A673 (cell line): ENCODE results near the gene PTGER1. TPM values are rescaled to one million over a fixed set of nuclear protein-coding genes. Genes with fewer than 3 reads are reported as not detected.
"Not testable (repeated sequence)": the region's sequence is repeated elsewhere in the genome, so short reads cannot be mapped to it uniquely, and the experiment has no call there.

Source experiments
- BruUV-seq: library from RNA; stranded (reverse); fragments of 400-500 nt; replicated peaks from 2 replicates; lab custom pipeline; 2021; lab: Mats Ljungman, UMichigan
- CTCF ChIA-PET: fragments of 300-600 bp; sonication (Branson Sonifier 250); formaldehyde crosslinking; loops from one replicate; lab custom pipeline; 2022; ENCODE audit warnings: antibody characterized with exemption; lab: Charles Lee
- POLR2A ChIA-PET: fragments of 300-600 bp; sonication (Branson Sonifier 250); formaldehyde crosslinking; loops from one replicate; lab custom pipeline; 2022; ENCODE audit warnings: antibody characterized with exemption; ENCODE audit not compliant: low non-redundant PET; lab: Charles Lee
- DNase-seq: peaks from one replicate; pipeline ENCODE4 v3.0.0-alpha.2; 2015; ENCODE audit warnings: low spot score
- H3K27ac ChIP-seq: fragments of 200-600 bp; sonication (generic); 2 replicates; pipeline ENCODE4 v1.5.1; 2016; ENCODE audit warnings: mixed run types, low read depth, mild to moderate bottlenecking, mixed read lengths, antibody characterized with exemption, low read length; ENCODE audit not compliant: poor library complexity, severe bottlenecking
- H3K27me3 ChIP-seq: fragments of 200-600 bp; sonication (generic); replicated peaks from 2 replicates; pipeline ENCODE4 v1.6.1; 2017; ENCODE audit warnings: mixed run types, low read depth, mild to moderate bottlenecking, mixed read lengths, antibody characterized with exemption, low read length; ENCODE audit not compliant: insufficient read depth, poor library complexity
- H3K36me3 ChIP-seq: fragments of 200-600 bp; sonication (generic); 2 replicates; pipeline ENCODE4 v1.6.1; 2016; ENCODE audit warnings: mixed run types, mild to moderate bottlenecking, mixed read lengths, antibody characterized with exemption, low read length; ENCODE audit not compliant: insufficient read depth, poor library complexity, severe bottlenecking
- H3K4me1 ChIP-seq: fragments of 200-600 bp; sonication (generic); 2 replicates; pipeline ENCODE4 v1.6.1; 2017; ENCODE audit warnings: mixed run types, mild to moderate bottlenecking, mixed read lengths, antibody characterized with exemption, low read length; ENCODE audit not compliant: insufficient read depth, poor library complexity, severe bottlenecking
- H3K4me3 ChIP-seq: fragments of 200-600 bp; sonication (generic); 2 replicates; pipeline ENCODE4 v1.5.1; 2016; ENCODE audit warnings: low read depth, mixed run types, mild to moderate bottlenecking, mixed read lengths, low read length; ENCODE audit not compliant: poor library complexity, severe bottlenecking
- H3K9me3 ChIP-seq: fragments of 200-600 bp; sonication (generic); 2 replicates; pipeline ENCODE4 v1.6.1; 2016; ENCODE audit warnings: mixed run types, low read depth, mild to moderate bottlenecking, mixed read lengths, antibody characterized with exemption, low read length; ENCODE audit not compliant: poor library complexity, severe bottlenecking
- CTCF ChIP-seq: fragments of 300-800, 200-600 bp; sonication (generic); conservative IDR thresholded peaks from 2 replicates; pipeline ENCODE4 v1.5.1; 2017; ENCODE audit warnings: low read depth, mild to moderate bottlenecking, antibody characterized with exemption, low read length, moderate library complexity, mixed read lengths
- EZH2 ChIP-seq: fragments of 200-600 bp; sonication (generic); IDR thresholded peaks from 2 replicates; pipeline ENCODE4 v1.6.1; 2017; ENCODE audit warnings: borderline replicate concordance, low read depth, mild to moderate bottlenecking, mixed read lengths, antibody characterized with exemption, low read length; ENCODE audit not compliant: poor library complexity, severe bottlenecking
- intact Hi-C: fragments of 100-400 bp; cut with micrococcal nuclease; formaldehyde crosslinking; loops from one replicate; pipeline ENCODE4 v1.10.0; 2022; ENCODE audit not compliant: unreplicated experiment
- total RNA-seq: library from RNA; stranded (reverse); gene quantifications from 2 replicates; pipeline ENCODE4 v1.2.3, GENCODE V29; 2021

Gene PTGER1
- total RNA-seq, 1 experiment from 2014 or later: not detected

GRCh38 chr19:14460935-14461334 lies 14.2 kb downstream of the PTGER1 start:
- ChIA-PET CTCF (interaction anchor here (1.1 kb wide), 1 partner anchor 11 kb away, joined by 11 read pairs; no protein-coding TSS in a partner anchor), POLR2A (no interaction called here)
- Histone ChIP-seq H3K4me3 (no peak overlapping the region), H3K27me3 (no peaks in the 10 kb centered on the region), H3K36me3 (peaks cover 7% of the 10 kb centered on the region), H3K27ac (no peak overlapping the region), H3K9me3 (no peaks in the 10 kb centered on the region), H3K4me1 (no peaks in the 10 kb centered on the region)
- TF ChIP-seq CTCF (no peak), EZH2 (no peak)
- no TSS peak for BruUV-seq
- intact Hi-C loops: no loop called here
- no peak for DNase-seq

GRCh38 chr19:14459703-14460102 lies 15.5 kb downstream of the PTGER1 start:
- Histone ChIP-seq H3K4me1 (no peaks in the 10 kb centered on the region), H3K27ac (no peak overlapping the region), H3K4me3 (no peak overlapping the region), H3K36me3 (peaks cover 7% of the 10 kb centered on the region), H3K27me3 (no peaks in the 10 kb centered on the region), H3K9me3 (no peaks in the 10 kb centered on the region)
- CTCF ChIA-PET: interaction anchor here (1.1 kb wide), 1 partner anchor 12 kb away, joined by 11 read pairs; no protein-coding TSS in a partner anchor
- intact Hi-C loops: no loop called here
- no peak for DNase-seq
- BruUV-seq: no TSS peak
- TF ChIP-seq CTCF: no peak
- TF ChIP-seq EZH2: no peak
- POLR2A ChIA-PET: no interaction called here

- POLR2A ChIA-PET, H3K4me1 ChIP-seq, H3K4me3 ChIP-seq, CTCF ChIA-PET, BruUV-seq, intact Hi-C loops, DNase-seq, H3K27ac ChIP-seq, H3K27me3 ChIP-seq, H3K9me3 ChIP-seq: not testable (repeated sequence)
- H3K36me3 ChIP-seq: peaks cover 28% of the 10 kb centered on the region
Observed at GRCh38 chr19:14452303-14452702, 22.9 kb downstream of the PTGER1 start.

GRCh38 chr19:14450876-14451275 lies 24.3 kb downstream of the PTGER1 start:
- H3K4me1 ChIP-seq: no peaks in the 10 kb centered on the region
- H3K36me3 ChIP-seq: peaks cover 37% of the 10 kb centered on the region
- H3K4me3 ChIP-seq: no peak overlapping the region
- intact Hi-C loops: no loop called here
- TF ChIP-seq CTCF (no peak), EZH2 (no peak)
- H3K27me3 ChIP-seq: no peaks in the 10 kb centered on the region
- H3K27ac ChIP-seq: no peak overlapping the region
- ChIA-PET CTCF (interaction anchor here (0.6 kb wide), 2 partner anchors 80 to 444 kb away, joined by 3 to 8 read pairs; no protein-coding TSS in a partner anchor), POLR2A (no interaction called here)
- DNase-seq: no peak
- BruUV-seq: no TSS peak
- H3K9me3 ChIP-seq: no peaks in the 10 kb centered on the region
